NCI-H345 (cell line): ENCODE measurements around the gene WDR37.

Experiments
- DNase-seq: peaks from one replicate; lab custom pipeline; 2025; lab: John Stamatoyannopoulos, UW

Gene WDR37

GRCh38 chr10:1169981-1170866 is 114.0 kb downstream of the WDR37 start:
- no peak for DNase-seq

GRCh38 chr10:1170867-1171180 is 114.6 kb downstream of the WDR37 start:
- DNase-seq, result no peak

- DNase-seq, result no peak
These were observed 115.0 kb downstream of the WDR37 start for GRCh38 chr10:1171182-1171581.

DNA sequence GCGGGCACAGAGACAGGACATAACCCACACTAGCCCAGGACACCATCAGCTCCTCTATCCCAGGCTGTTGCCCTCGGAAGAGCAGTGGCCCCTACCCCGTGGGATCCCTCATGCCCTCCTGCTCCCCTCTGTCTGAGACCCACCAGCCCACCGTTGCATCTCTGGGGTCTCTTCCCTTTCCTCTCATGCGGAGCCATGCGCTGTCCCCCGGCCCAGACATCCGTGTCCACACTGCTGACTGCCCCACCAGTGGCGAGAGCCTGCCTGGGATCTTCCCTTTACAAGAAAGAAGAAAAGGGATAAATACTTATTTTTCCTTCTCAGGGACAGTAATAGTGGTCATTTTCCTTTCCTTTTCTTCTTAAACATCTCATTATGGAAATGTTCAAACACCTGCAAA is 115.4 kb downstream of the WDR37 start:
- no peak for DNase-seq

GRCh38 chr10:1172256-1172984 is 116.2 kb downstream of the WDR37 start:
- no peak for DNase-seq

GRCh38 chr10:1173091-1173490 is 116.9 kb downstream of the WDR37 start:
- DNase-seq, result no peak

DNA sequence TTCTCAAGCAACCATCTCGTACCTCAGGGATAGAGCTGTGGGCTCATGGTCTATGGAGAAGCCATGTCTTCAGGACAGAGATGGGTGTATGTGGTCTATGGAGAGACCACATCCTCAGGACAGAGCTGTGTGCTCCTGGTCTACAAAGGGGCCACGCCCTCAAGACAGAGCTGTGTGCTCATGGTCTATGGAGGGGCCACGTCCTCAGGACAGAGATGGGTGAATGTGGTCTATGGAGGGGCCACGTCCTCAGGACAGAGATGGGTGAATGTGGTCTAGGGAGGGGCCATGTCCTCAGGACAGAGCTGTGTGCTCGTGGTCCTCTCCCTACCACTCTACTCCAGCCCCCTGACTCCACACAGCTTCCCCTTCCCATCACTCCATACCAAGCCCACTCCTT is 117.8 kb downstream of the WDR37 start:
- no peak for DNase-seq

DNA sequence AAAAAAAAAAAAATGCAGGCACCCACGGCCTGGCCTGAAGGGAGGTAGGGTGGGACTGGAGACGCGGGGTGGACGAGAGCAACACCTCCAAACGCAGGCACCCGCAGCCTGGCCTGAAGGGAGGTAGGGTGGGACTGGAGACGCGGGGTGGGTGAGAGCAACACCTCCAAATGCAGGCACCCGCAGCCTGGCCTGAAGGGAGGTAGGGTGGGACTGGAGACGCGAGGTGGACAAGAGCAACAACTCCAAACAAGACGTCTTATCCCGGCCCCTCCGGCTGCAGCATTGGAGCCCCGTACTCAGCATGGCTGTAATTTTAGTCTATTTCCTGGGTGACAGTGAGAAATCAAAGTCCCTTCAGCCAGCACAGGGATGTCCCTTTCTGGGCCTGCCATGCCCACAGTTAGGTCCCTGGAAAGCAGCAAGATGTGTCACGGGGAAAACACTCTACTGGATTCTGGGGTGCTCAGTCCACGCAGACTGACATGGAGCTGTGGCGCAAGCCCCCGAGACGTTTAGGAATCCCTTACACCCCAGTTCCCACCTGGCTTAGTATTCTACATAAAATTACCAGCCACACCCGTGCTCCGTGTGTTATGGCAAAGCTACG is 119.9 kb downstream of the WDR37 start:
- DNase-seq, result no peak

DNA sequence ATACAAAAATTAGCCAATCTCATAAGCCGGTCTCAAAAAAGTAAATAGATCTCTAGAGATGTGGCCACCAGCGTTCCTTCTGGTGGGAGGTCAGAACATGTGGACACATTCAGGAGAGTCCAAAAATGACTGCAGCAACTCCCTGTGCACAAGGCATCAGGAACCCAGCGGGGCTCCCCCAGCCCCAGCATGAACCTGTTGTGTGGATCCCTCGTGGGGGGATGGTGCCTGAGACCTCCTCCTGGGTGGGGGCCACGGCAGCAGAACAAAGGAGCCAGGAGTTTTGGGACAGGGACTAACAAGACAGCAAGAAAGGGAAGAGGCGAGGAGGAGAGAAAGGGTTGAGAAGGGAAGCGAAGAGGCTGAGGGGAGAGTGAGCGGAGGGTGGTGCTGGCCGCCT is 121.8 kb downstream of the WDR37 start:
- no peak for DNase-seq

- DNase-seq, result no peak
These were observed 122.3 kb downstream of the WDR37 start for GRCh38 chr10:1178506-1178905.

DNA sequence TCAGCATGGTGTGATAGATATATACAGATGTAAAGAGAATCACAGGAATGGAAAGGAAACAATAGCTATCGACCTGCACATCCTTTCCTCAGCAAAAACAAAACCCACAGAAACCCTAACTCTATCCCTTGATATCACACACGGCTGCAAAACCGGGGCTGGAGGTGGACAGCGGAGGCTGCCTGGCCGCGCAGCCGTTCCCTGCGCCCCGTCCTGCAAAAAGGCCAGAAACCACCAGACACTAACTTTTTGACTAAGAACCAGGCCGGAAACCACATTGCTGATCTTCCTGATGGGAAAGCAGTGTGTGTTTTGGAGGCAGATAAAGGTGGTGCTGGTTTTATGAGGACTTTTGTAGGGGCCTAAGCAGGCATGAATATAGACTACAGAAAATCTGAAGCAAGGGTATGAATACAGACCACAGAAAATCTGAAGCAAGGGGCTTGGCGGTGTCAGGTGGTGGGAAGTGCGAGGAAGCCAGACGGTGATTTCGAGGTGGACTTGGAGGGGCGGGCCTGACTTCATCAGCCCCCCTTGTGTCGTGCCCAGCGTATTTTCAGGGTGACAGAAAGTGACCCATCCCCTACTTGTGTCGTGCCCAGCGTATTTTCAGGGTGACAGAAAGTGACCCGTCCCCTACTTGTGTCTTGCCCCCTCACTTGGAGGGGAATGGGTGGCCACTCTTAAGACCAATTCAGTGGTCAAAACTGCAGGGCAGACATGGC is 123.3 kb downstream of the WDR37 start:
- no peak for DNase-seq

DNA sequence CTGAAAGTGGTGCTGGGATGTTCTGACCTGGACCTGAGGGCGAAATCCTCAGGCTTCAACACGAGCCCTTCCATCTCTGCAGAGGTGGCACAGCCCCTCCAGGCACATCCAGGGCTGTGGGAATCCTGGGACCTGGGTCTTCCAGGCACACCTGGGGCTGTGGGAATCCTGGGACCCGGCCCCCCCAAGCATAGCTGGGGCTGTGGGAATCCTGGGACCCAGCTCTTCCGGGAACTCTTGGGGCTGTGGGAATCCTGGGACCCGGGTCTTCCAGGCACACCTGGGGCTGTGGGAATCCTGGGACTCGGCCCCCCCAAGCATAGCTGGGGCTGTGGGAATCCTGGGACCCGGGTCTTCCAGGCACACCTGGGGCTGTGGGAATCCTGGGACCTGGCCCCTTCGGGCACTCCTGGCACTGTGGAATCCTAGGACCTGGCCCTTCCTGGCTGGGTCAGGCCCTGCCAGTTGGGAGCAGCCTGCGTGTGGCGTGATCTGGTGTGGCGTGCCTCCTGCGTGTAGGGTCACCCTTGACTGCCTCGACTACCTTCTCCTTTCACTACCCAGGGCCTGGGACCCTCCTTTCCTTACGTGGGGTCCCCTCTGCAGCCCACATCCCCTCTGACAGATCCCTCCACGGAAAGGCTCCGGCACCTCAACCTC is 124.0 kb downstream of the WDR37 start:
- no peak for DNase-seq

- DNase-seq, result no peak
These were observed 124.7 kb downstream of the WDR37 start for GRCh38 chr10:1180836-1181235.
